GM12878 (cell line): Measurements from ENCODE around the gene LDHA. TPM values are rescaled to one million over a fixed set of nuclear protein-coding genes. Genes with fewer than 3 reads are reported as not detected.

Experiments used
- ATAC-seq: fragments of 200-7000 bp; cut with Tn5 transposase; 3 replicates; pipeline ENCODE4 v1.9.1; 2020; ENCODE audit warnings: mild to moderate bottlenecking, moderate library complexity
- BruUV-seq: library from RNA; stranded (reverse); fragments of 400-500 nt; replicated peaks from 2 replicates; lab custom pipeline; 2021; lab: Mats Ljungman, UMichigan
- CTCF ChIA-PET: fragments of 300-600 bp; sonication (Branson Sonifier 250); formaldehyde crosslinking; extraction: SDS; loops from one replicate; lab custom pipeline; 2021; ENCODE audit warnings: inconsistent platforms; lab: Yijun Ruan, JAX
- POLR2A ChIA-PET: fragments of 350-600 bp; formaldehyde crosslinking; extraction: SDS; loops from one replicate; lab custom pipeline; 2021; ENCODE audit warnings: inconsistent platforms; lab: Charles Lee
- RAD21 ChIA-PET: fragments of 300-600 bp; sonication (Branson Sonifier 250); formaldehyde crosslinking; loops from one replicate; lab custom pipeline; 2023; ENCODE audit warnings: antibody characterized with exemption; ENCODE audit not compliant: unreplicated experiment; lab: Charles Lee
- SMC1A ChIA-PET: fragments of 300-600 bp; sonication (Branson Sonifier 250); formaldehyde crosslinking; loops from one replicate; lab custom pipeline; 2023; ENCODE audit not compliant: unreplicated experiment, uncharacterized antibody; lab: Charles Lee
- DNase-seq: peaks from one replicate; pipeline ENCODE4 v3.0.0-alpha.2; 2011; ENCODE audit warnings: low read depth, low spot score
- FAIRE-seq: peaks from 3 replicates; lab custom pipeline; 2011; peaks lifted over from hg19 to GRCh38; lab: Jason Lieb, UNC
- H2AFZ ChIP-seq: 2 replicates; pipeline ENCODE4 v1.6.0; 2011; ENCODE audit warnings: low read depth, low read length, control low read depth; ENCODE audit not compliant: control insufficient read depth
- H3K27ac ChIP-seq: 2 replicates; pipeline ENCODE4 v1.5.1; 2011; ENCODE audit warnings: control low read depth; ENCODE audit not compliant: control insufficient read depth, insufficient read depth
- H3K27me3 ChIP-seq, 2 experiments: replicated peaks in 1 of 2; 2 replicates each; pipeline versions ENCODE4 v1.6.0 to v1.6.1; 2011; ENCODE audit warnings: low read length in 1 of 2; ENCODE audit not compliant: control insufficient read depth in 2 of 2, insufficient read depth in 2 of 2
- H3K36me3 ChIP-seq, 2 experiments: 2 replicates each; pipeline ENCODE4 v1.5.1; 2011; ENCODE audit warnings: low read length in 1 of 2; ENCODE audit not compliant: control insufficient read depth in 2 of 2, insufficient read depth in 2 of 2
- H3K4me1 ChIP-seq: 2 replicates; pipeline ENCODE4 v1.6.1; 2011; ENCODE audit warnings: mild to moderate bottlenecking, low read length, moderate library complexity, mixed read lengths; ENCODE audit not compliant: control insufficient read depth, insufficient read depth
- H3K4me2 ChIP-seq: 2 replicates; pipeline ENCODE4 v1.6.0; 2011; ENCODE audit warnings: control low read depth; ENCODE audit not compliant: control insufficient read depth, insufficient read depth
- H3K4me3 ChIP-seq: fragments of 200-600 bp; sonication (generic); 2 replicates; pipeline ENCODE4 v1.5.1; 2016
- H3K79me2 ChIP-seq: 2 replicates; pipeline ENCODE4 v1.6.0; 2011; ENCODE audit warnings: low read length; ENCODE audit not compliant: control insufficient read depth, insufficient read depth
- H3K9ac ChIP-seq: 2 replicates; pipeline ENCODE4 v1.8.0; 2011; ENCODE audit warnings: low read length, control low read depth, mixed read lengths; ENCODE audit not compliant: control insufficient read depth, insufficient read depth
- H3K9me3 ChIP-seq: replicated peaks from 3 replicates; pipeline ENCODE4 v1.5.1; 2011; ENCODE audit warnings: mild to moderate bottlenecking, low read length; ENCODE audit not compliant: control insufficient read depth, insufficient read depth
- H4K20me1 ChIP-seq: 2 replicates; pipeline ENCODE4 v1.6.0; 2011; ENCODE audit not compliant: control insufficient read depth, insufficient read depth
- CHD2 ChIP-seq: IDR thresholded peaks from 2 replicates; pipeline ENCODE4 v1.6.1; 2011; ENCODE audit warnings: low read depth, low read length, improper control_type of control experiment, borderline replicate concordance
- CHD4 ChIP-seq: fragments of 200-600 bp; sonication (generic); IDR thresholded peaks from 2 replicates; pipeline ENCODE4 v1.6.1; 2016; ENCODE audit warnings: mild to moderate bottlenecking
- EGR1 ChIP-seq, 2 experiments: IDR thresholded peaks; 1 replicate in 1 of 2; 2 replicates in 1 of 2; pipeline ENCODE4 v1.6.1; 2011 to 2012; ENCODE audit warnings: low read depth in 2 of 2, low read length in 2 of 2, borderline replicate concordance in 1 of 2, mild to moderate bottlenecking in 1 of 2, moderate library complexity in 1 of 2
- JUND ChIP-seq: IDR thresholded peaks from 2 replicates; pipeline ENCODE4 v1.6.1; 2012; ENCODE audit warnings: low read depth, mild to moderate bottlenecking, low read length, improper control_type of control experiment, moderate library complexity
- KDM1A ChIP-seq: fragments of 200-600 bp; sonication (generic); IDR thresholded peaks from 2 replicates; pipeline ENCODE4 v1.6.1; 2016; ENCODE audit warnings: borderline replicate concordance
- MLLT1 ChIP-seq: fragments of 450-650 bp; IDR thresholded peaks from 2 replicates; pipeline ENCODE4 v1.6.1; 2016; ENCODE audit warnings: mild to moderate bottlenecking
- NRF1 ChIP-seq: conservative IDR thresholded peaks from 2 replicates; pipeline ENCODE4 v1.6.1; 2011; ENCODE audit warnings: mild to moderate bottlenecking, low read depth, low read length, improper control_type of control experiment
- RBBP5 ChIP-seq: fragments of 200-600 bp; sonication (generic); conservative IDR thresholded peaks from 2 replicates; pipeline ENCODE4 v1.6.1; 2016
- SMAD5 ChIP-seq: IDR thresholded peaks from 2 replicates; pipeline ENCODE4 v1.6.1; 2016; ENCODE audit warnings: antibody characterized with exemption, low read depth
- SPI1 ChIP-seq: IDR thresholded peaks from 2 replicates; pipeline ENCODE4 v1.6.1; 2011; ENCODE audit warnings: low read depth, mild to moderate bottlenecking, low read length, moderate library complexity, borderline replicate concordance; ENCODE audit not compliant: insufficient read depth
- SRF ChIP-seq, 2 experiments: IDR thresholded peaks; 2 replicates each; pipeline ENCODE4 v1.6.1; 2011; ENCODE audit warnings: low read depth in 2 of 2, low read length in 2 of 2, mild to moderate bottlenecking in 1 of 2, moderate library complexity in 1 of 2
- YBX1 ChIP-seq: fragments of 450-650 bp; IDR thresholded peaks from 2 replicates; pipeline ENCODE4 v1.6.1; 2016; ENCODE audit warnings: antibody characterized with exemption
- ZNF217 ChIP-seq: fragments of 450-650 bp; IDR thresholded peaks from 2 replicates; pipeline ENCODE4 v1.6.1; 2017; ENCODE audit warnings: antibody characterized with exemption, mild to moderate bottlenecking
- ZNF687 ChIP-seq: fragments of 450-650 bp; IDR thresholded peaks from 2 replicates; pipeline ENCODE4 v1.6.1; 2017; ENCODE audit warnings: mild to moderate bottlenecking, moderate library complexity
- WGBS: methylation state at CpG from one replicate; pipeline ENCODE4 v1.1.6; 2016; ENCODE audit warnings: low lambda C conversion rate; ENCODE audit not compliant: insufficient replicate concordance, insufficient coverage; ENCODE audit errors: missing lambda C conversion rate; 5-methylcytosine and 5-hydroxymethylcytosine counted together
- in situ Hi-C: fragments of 300-500 bp; cut with MboI; formaldehyde crosslinking; loops from 9 replicates; pipeline ENCODE4 v1.14.3; 2018; ENCODE audit warnings: mixed read lengths
- intact Hi-C: fragments of 100-400 bp; cut with micrococcal nuclease; formaldehyde crosslinking; loops from one replicate; pipeline ENCODE4 v1.14.2; 2022; ENCODE audit not compliant: unreplicated experiment
- polyA plus RNA-seq, 11 experiments: library from polyadenylated mRNA; depleted of rRNA in 4 of 11; unstranded in 6 of 11; stranded (reverse) in 5 of 11; fragments of >200 nt; fragmentation: Nextera tagmentation in 4 of 11; fragmentation: Illumina TruSeq in 1 of 11; extraction: Ambion mirVana in 4 of 11; extraction: Trizol in 1 of 11; gene quantifications; 1 replicate in 1 of 11; 2 replicates in 10 of 11; pipeline versions ENCODE4 v1.2.1 to v1.2.3, GENCODE V29; 2011 to 2016; ENCODE audit warnings: inconsistent platforms in 2 of 11, missing spikeins in 2 of 11, low read depth in 1 of 11
- total RNA-seq, 4 experiments: library from RNA; depleted of rRNA in 3 of 4; stranded (reverse); fragments of >200 nt in 3 of 4; fragmentation: Illumina TruSeq in 1 of 4; extraction: Trizol in 1 of 4; gene quantifications; 2 replicates each; pipeline versions ENCODE4 v1.2.1 to v1.2.3, GENCODE V29; 2013 to 2021
- TF ChIP-seq, protein P1 (sequence below): fragments of 450-650 bp; IDR thresholded peaks from 2 replicates; pipeline ENCODE4 v1.6.1; 2017; ENCODE audit warnings: borderline replicate concordance

Gene LDHA
- total and polyA plus RNA-seq, 10 of the 15 experiments (the other 5 are each of a cell fraction or from before 2014, with no cell fraction given): 773 to 2,300 (median 1,367) TPM

- Histone ChIP-seq H3K4me3 (peak overlapping the region; percentile 97), H3K9me3 (no peaks in the 10 kb centered on the region; the same call in 2 of the 3 replicates), H3K27me3 (no peaks in the 10 kb centered on the region), H4K20me1 (peaks cover 16% of the 10 kb centered on the region; the same call in 1 of the 2 replicates), H3K27ac (peak overlapping the region; percentile 95), H2AFZ (no peak overlapping the region), H3K9ac (peak overlapping the region; percentile 91), H3K36me3 (peaks cover 13 to 33% of the 10 kb centered on the region in 2 experiments), H3K4me1 (peaks cover 15% of the 10 kb centered on the region), H3K79me2 (peaks cover 64% of the 10 kb centered on the region), H3K4me2 (peak overlapping the region; percentile 84; the same call in 1 of the 2 replicates)
- POLR2A ChIA-PET: interaction anchor here (0.5 to 7.0 kb wide), 14 partner anchors 9 to 373 kb away, joined by 3 to 95 read pairs (median 5); partner anchors contain the start of genes GTF2H1, HPS5, SAAL1 and TSG101
- no peak for DNase-seq
- intact Hi-C loops (loop anchor here (1.0 to 10.0 kb wide), 4 partner anchors 11 to 237 kb away; partner anchors contain the start of genes GTF2H1, HPS5, SPTY2D1 and TSG101), in situ Hi-C loops (loop anchor here (5.0 kb wide), 1 partner anchor 153 kb away; no protein-coding TSS in a partner anchor)
- ATAC-seq: peak; percentile 14
- SMC1A ChIA-PET: interaction anchor here (0.7 to 7.1 kb wide), 22 partner anchors 10 to 364 kb away, joined by 3 to 83 read pairs (median 3); partner anchors contain the start of genes GTF2H1, HPS5 and TSG101
- RAD21 ChIA-PET: interaction anchor here (0.6 to 6.2 kb wide), 15 partner anchors 11 to 374 kb away, joined by 3 to 39 read pairs (median 4); partner anchors contain the start of genes HPS5, SPTY2D1 and TSG101
- no peak for FAIRE-seq
- CTCF ChIA-PET: interaction anchor here (0.6 to 4.3 kb wide), 11 partner anchors 10 to 236 kb away, joined by 3 to 31 read pairs (median 3); partner anchors contain the start of gene HPS5
- WGBS: 1% methylated on average over 36 of the region's 36 CpGs
- TSS peak; percentile 64 for BruUV-seq
- TF ChIP-seq CHD4: no peak
- no peak for TF ChIP-seq NRF1
- TF ChIP-seq MLLT1: peak; percentile 58; the same call in 1 of the 2 replicates
- TF ChIP-seq SRF (IDR thresholded peaks at IDR 0.05; ENCODE audit: low read depth in 2 of 2, low read length in 2 of 2): no peak
- TF ChIP-seq KDM1A: no peak
- TF ChIP-seq SMAD5: no peak
- 0 out of 3 replicates have a peak, but pooled peaks of 1 of the 2 experiments have one; percentile 19 for TF ChIP-seq EGR1 (IDR thresholded peaks at IDR 0.05; ENCODE audit: borderline replicate concordance in 1 of 2, low read depth in 2 of 2, low read length in 2 of 2)
- no peak for TF ChIP-seq ZNF217
- no peak for TF ChIP-seq ZNF687
- TF ChIP-seq, protein P1, sequence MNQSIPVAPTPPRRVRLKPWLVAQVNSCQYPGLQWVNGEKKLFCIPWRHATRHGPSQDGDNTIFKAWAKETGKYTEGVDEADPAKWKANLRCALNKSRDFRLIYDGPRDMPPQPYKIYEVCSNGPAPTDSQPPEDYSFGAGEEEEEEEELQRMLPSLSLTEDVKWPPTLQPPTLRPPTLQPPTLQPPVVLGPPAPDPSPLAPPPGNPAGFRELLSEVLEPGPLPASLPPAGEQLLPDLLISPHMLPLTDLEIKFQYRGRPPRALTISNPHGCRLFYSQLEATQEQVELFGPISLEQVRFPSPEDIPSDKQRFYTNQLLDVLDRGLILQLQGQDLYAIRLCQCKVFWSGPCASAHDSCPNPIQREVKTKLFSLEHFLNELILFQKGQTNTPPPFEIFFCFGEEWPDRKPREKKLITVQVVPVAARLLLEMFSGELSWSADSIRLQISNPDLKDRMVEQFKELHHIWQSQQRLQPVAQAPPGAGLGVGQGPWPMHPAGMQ: no peak
- no peak for TF ChIP-seq YBX1
- TF ChIP-seq RBBP5: no peak
- TF ChIP-seq JUND: no peak
- no peak for TF ChIP-seq SPI1
- no peak for TF ChIP-seq CHD2
These were observed 768 bp downstream of the LDHA start for GRCh38 chr11:18394928-18395734.
